H1 (cell line): Measurements from ENCODE around the gene PRMT2. TPM values are rescaled to one million over a fixed set of nuclear protein-coding genes. Genes with fewer than 3 reads are reported as not detected.

Experiments
- BCL11A ChIP-seq, 2 experiments: IDR thresholded peaks; one replicate each; pipeline ENCODE4 v1.6.1; 2011; ENCODE audit warnings: low read depth in 2 of 2, low read length in 2 of 2, mild to moderate bottlenecking in 2 of 2
- CBX5 ChIP-seq: fragments of 300-800, 300-1000 bp; sonication (generic); IDR thresholded peaks from 2 replicates; pipeline ENCODE4 v1.7.1; 2016; ENCODE audit warnings: antibody characterized with exemption, low read length, low read depth
- CREB1 ChIP-seq: IDR thresholded peaks from 2 replicates; pipeline ENCODE4 v1.6.1; 2012; ENCODE audit warnings: inconsistent platforms
- EGR1 ChIP-seq: IDR thresholded peaks from 2 replicates; pipeline ENCODE4 v1.6.1; 2011; ENCODE audit warnings: low read depth, low read length, borderline replicate concordance
- GABPA ChIP-seq: IDR thresholded peaks from 2 replicates; pipeline ENCODE4 v1.6.1; 2011; ENCODE audit warnings: mild to moderate bottlenecking, low read length, moderate library complexity, borderline replicate concordance; ENCODE audit not compliant: insufficient read depth
- GTF2F1 ChIP-seq: IDR thresholded peaks from 2 replicates; pipeline ENCODE4 v1.6.1; 2012; ENCODE audit warnings: low read depth, low read length, improper control_type of control experiment, borderline replicate concordance
- KDM4A ChIP-seq: IDR thresholded peaks from one replicate; pipeline ENCODE4 v1.7.1; 2012; ENCODE audit warnings: low read depth, mild to moderate bottlenecking, moderate library complexity, low read length, inconsistent platforms; ENCODE audit not compliant: severe bottlenecking
- SP1 ChIP-seq: IDR thresholded peaks from 2 replicates; pipeline ENCODE4 v1.6.1; 2011; ENCODE audit warnings: low read depth, low read length
- SP2 ChIP-seq: IDR thresholded peaks from 2 replicates; pipeline ENCODE4 v1.6.1; 2012; ENCODE audit warnings: mild to moderate bottlenecking, low read length, inconsistent platforms
- polyA plus RNA-seq, 7 experiments: library from polyadenylated mRNA; depleted of rRNA in 3 of 7; stranded (reverse) in 5 of 7; unstranded in 2 of 7; fragments of >200 nt in 5 of 7; fragments of 200-250 nt in 2 of 7; gene quantifications; 1 replicate in 5 of 7; 2 replicates in 1 of 7; 4 replicates in 1 of 7; pipeline versions ENCODE4 v1.2.1 to v1.2.3, GENCODE V29; 2011 to 2013; ENCODE audit warnings: missing spikeins in 2 of 7, mixed read lengths in 2 of 7
- total RNA-seq: library from RNA; stranded (reverse); fragmentation: NEBNext Ultra II Directional; extraction: Animal tissue kit (Norgen Biotek cat#: 25700); gene quantifications from 2 replicates; pipeline ENCODE4 v1.2.1, GENCODE V29; 2021
- TF ChIP-seq, protein P1 (sequence below): fragments of 300-600 bp; sonication (generic); IDR thresholded peaks from 2 replicates; pipeline ENCODE4 v1.7.1; 2012; ENCODE audit warnings: low read length, moderate library complexity, mild to moderate bottlenecking, inconsistent platforms; ENCODE audit not compliant: insufficient replicate concordance

PRMT2 gene
- total and polyA plus RNA-seq, 2 of the 8 experiments (the other 6 are each of a cell fraction or from before 2014, with no cell fraction given) = 45.8 to 59.2 TPM

DNA sequence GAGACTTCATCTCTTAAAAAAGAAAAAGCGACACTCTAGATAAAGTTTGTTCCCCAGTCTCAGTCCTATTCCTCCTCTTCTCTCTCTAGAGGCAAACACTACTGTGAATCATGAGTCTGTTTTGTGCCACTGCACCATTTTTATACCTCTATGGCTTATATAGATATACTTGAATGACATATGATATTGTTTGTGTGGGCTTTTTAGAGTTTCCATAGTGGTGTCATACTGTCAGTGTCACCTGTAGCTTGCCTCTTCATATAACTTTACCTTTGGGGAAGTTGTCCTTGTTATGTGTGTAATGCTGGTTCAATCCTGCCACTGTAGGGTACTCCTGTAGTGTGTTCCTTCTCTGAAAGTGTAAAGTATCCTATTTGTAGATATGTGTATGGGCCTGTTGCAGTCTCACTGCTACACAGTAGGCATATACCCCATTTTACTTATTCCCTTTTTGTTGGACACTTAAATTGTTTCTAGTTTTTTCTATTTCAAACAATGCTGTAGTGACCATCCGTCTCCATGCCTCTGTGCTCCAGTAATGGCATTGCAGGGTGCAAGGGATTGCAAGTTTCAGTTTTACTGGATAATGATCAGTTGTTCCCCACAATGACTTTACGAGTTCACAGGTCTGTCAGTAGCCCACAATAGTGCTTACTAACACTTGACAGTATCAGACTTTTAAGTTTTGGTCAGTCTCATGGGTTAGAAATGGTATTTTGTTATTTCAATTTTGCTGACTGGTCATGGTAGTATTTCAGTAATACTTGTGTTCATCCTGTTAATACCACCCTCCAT, 2.7 kb downstream of the PRMT2 start (continued):
- TF ChIP-seq, protein P1, sequence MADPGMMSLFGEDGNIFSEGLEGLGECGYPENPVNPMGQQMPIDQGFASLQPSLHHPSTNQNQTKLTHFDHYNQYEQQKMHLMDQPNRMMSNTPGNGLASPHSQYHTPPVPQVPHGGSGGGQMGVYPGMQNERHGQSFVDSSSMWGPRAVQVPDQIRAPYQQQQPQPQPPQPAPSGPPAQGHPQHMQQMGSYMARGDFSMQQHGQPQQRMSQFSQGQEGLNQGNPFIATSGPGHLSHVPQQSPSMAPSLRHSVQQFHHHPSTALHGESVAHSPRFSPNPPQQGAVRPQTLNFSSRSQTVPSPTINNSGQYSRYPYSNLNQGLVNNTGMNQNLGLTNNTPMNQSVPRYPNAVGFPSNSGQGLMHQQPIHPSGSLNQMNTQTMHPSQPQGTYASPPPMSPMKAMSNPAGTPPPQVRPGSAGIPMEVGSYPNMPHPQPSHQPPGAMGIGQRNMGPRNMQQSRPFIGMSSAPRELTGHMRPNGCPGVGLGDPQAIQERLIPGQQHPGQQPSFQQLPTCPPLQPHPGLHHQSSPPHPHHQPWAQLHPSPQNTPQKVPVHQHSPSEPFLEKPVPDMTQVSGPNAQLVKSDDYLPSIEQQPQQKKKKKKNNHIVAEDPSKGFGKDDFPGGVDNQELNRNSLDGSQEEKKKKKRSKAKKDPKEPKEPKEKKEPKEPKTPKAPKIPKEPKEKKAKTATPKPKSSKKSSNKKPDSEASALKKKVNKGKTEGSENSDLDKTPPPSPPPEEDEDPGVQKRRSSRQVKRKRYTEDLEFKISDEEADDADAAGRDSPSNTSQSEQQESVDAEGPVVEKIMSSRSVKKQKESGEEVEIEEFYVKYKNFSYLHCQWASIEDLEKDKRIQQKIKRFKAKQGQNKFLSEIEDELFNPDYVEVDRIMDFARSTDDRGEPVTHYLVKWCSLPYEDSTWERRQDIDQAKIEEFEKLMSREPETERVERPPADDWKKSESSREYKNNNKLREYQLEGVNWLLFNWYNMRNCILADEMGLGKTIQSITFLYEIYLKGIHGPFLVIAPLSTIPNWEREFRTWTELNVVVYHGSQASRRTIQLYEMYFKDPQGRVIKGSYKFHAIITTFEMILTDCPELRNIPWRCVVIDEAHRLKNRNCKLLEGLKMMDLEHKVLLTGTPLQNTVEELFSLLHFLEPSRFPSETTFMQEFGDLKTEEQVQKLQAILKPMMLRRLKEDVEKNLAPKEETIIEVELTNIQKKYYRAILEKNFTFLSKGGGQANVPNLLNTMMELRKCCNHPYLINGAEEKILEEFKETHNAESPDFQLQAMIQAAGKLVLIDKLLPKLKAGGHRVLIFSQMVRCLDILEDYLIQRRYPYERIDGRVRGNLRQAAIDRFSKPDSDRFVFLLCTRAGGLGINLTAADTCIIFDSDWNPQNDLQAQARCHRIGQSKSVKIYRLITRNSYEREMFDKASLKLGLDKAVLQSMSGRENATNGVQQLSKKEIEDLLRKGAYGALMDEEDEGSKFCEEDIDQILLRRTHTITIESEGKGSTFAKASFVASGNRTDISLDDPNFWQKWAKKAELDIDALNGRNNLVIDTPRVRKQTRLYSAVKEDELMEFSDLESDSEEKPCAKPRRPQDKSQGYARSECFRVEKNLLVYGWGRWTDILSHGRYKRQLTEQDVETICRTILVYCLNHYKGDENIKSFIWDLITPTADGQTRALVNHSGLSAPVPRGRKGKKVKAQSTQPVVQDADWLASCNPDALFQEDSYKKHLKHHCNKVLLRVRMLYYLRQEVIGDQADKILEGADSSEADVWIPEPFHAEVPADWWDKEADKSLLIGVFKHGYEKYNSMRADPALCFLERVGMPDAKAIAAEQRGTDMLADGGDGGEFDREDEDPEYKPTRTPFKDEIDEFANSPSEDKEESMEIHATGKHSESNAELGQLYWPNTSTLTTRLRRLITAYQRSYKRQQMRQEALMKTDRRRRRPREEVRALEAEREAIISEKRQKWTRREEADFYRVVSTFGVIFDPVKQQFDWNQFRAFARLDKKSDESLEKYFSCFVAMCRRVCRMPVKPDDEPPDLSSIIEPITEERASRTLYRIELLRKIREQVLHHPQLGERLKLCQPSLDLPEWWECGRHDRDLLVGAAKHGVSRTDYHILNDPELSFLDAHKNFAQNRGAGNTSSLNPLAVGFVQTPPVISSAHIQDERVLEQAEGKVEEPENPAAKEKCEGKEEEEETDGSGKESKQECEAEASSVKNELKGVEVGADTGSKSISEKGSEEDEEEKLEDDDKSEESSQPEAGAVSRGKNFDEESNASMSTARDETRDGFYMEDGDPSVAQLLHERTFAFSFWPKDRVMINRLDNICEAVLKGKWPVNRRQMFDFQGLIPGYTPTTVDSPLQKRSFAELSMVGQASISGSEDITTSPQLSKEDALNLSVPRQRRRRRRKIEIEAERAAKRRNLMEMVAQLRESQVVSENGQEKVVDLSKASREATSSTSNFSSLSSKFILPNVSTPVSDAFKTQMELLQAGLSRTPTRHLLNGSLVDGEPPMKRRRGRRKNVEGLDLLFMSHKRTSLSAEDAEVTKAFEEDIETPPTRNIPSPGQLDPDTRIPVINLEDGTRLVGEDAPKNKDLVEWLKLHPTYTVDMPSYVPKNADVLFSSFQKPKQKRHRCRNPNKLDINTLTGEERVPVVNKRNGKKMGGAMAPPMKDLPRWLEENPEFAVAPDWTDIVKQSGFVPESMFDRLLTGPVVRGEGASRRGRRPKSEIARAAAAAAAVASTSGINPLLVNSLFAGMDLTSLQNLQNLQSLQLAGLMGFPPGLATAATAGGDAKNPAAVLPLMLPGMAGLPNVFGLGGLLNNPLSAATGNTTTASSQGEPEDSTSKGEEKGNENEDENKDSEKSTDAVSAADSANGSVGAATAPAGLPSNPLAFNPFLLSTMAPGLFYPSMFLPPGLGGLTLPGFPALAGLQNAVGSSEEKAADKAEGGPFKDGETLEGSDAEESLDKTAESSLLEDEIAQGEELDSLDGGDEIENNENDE = no peak
- TF ChIP-seq BCL11A (IDR thresholded peaks at IDR 0.05; ENCODE audit: low read depth in 2 of 2, low read length in 2 of 2) (no peak), EGR1 (no peak), KDM4A (no peak), SP1 (no peak), SP2 (no peak), GTF2F1 (no peak), GABPA (no peak), CBX5 (no peak), CREB1 (no peak)
- TF ChIP-seq, all 59 proteins: peak for 0
